SIG-M5 treated with dmso at 0.1 percent for 504 hours (cell line): ENCODE measurements around the gene PANK1.
"Not testable (repeated sequence)": the region's sequence is repeated elsewhere in the genome, so short reads cannot be mapped to it uniquely, and the experiment has no call there.

ENCODE experiments used
- DNase-seq: peaks from one replicate; lab custom pipeline; 2025; ENCODE audit not compliant: unreplicated experiment; lab: John Stamatoyannopoulos, UW

PANK1 gene

GRCh38 chr10:89576022-89576421 lies 69.0 kb downstream of the PANK1 start:
- no peak for DNase-seq

GRCh38 chr10:89575031-89575430 lies 70.0 kb downstream of the PANK1 start:
- DNase-seq: no peak

GRCh38 chr10:89574368-89574767 lies 70.7 kb downstream of the PANK1 start:
- DNase-seq: no peak

- no peak for DNase-seq
These were observed 77.3 kb downstream of the PANK1 start for GRCh38 chr10:89567576-89568245.

- no peak for DNase-seq
These were observed 78.0 kb downstream of the PANK1 start for GRCh38 chr10:89566992-89567391.

- DNase-seq: no peak
These were observed 78.7 kb downstream of the PANK1 start for GRCh38 chr10:89566095-89566950.

- DNase-seq: no peak
These were observed 79.9 kb downstream of the PANK1 start for GRCh38 chr10:89565180-89565579.

- peak; percentile 20 for DNase-seq
These were observed 81.1 kb downstream of the PANK1 start for GRCh38 chr10:89563861-89564478.

GRCh38 chr10:89563311-89563710 lies 81.7 kb downstream of the PANK1 start:
- DNase-seq: no peak

- no peak for DNase-seq
These were observed 88.4 kb downstream of the PANK1 start for GRCh38 chr10:89556600-89556999.

GRCh38 chr10:89555688-89556445 lies 89.2 kb downstream of the PANK1 start:
- no peak for DNase-seq

- DNase-seq: no peak
These were observed 90.6 kb downstream of the PANK1 start for GRCh38 chr10:89554433-89554832.

GRCh38 chr10:89553064-89553734 lies 91.8 kb downstream of the PANK1 start:
- DNase-seq: no peak

GRCh38 chr10:89552213-89552612 lies 92.8 kb downstream of the PANK1 start:
- DNase-seq: no peak

- no peak for DNase-seq
These were observed 94.5 kb downstream of the PANK1 start for GRCh38 chr10:89550509-89550908.

- no peak for DNase-seq
These were observed 95.5 kb downstream of the PANK1 start for GRCh38 chr10:89549510-89549909.

- peak; percentile 45 for DNase-seq
These were observed 96.4 kb downstream of the PANK1 start for GRCh38 chr10:89548673-89549072.

GRCh38 chr10:89547853-89548513 lies 97.1 kb downstream of the PANK1 start:
- DNase-seq: no peak

GRCh38 chr10:89546651-89547050 lies 98.4 kb downstream of the PANK1 start:
- not testable (repeated sequence) for DNase-seq

GRCh38 chr10:89543841-89544240 lies 101.2 kb downstream of the PANK1 start:
- no peak for DNase-seq
